HTERT RPE-1 (cell line): Measurements from ENCODE around the gene PSAPL1.

Source experiments
- in situ Hi-C: fragments of 300-500 bp; cut with MboI; formaldehyde crosslinking; loops from 4 replicates; pipeline ENCODE4 v1.14.3; 2020; ENCODE audit warnings: low sequenced_read_pairs

PSAPL1 gene

DNA sequence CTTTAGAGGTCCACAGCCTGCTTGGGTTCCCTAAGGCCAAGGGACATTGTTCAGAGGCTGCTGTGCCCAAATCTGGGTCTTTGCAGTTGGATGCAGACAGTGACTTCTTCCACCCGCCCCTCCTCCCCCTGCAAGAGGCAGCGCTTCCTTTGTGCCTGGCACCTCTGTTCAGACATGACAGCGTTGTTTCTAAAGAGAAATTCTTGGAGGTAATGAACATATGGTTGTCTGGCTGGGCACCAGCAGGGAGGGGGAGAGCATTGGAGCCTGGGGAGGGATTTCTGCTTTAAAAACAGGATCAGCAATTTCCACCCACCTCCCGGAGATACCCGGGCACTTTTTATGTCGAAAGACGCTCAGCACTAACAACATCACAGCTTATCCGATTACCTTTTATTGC lies 51.5 kb downstream of the PSAPL1 start:
- in situ Hi-C loops: no loop called here

DNA sequence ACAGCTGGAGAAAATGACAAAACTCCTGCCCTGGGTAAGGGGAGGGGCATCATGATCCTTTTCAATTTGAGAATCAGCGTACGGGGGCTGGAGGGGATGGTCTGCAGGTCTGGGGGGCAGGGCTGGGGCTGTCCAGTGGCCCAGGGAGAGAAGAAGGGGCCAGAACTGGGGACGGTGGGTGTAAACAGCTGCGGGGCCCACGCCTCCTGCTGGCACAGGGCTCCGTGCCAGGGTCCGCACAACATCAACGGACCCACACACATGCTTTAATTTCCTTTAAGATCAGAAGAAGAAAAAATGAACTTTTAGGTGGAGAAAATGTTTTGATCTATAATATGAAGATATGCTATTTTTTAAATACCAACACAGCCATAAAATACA lies 52.1 kb downstream of the PSAPL1 start:
- in situ Hi-C loops: no loop called here

DNA sequence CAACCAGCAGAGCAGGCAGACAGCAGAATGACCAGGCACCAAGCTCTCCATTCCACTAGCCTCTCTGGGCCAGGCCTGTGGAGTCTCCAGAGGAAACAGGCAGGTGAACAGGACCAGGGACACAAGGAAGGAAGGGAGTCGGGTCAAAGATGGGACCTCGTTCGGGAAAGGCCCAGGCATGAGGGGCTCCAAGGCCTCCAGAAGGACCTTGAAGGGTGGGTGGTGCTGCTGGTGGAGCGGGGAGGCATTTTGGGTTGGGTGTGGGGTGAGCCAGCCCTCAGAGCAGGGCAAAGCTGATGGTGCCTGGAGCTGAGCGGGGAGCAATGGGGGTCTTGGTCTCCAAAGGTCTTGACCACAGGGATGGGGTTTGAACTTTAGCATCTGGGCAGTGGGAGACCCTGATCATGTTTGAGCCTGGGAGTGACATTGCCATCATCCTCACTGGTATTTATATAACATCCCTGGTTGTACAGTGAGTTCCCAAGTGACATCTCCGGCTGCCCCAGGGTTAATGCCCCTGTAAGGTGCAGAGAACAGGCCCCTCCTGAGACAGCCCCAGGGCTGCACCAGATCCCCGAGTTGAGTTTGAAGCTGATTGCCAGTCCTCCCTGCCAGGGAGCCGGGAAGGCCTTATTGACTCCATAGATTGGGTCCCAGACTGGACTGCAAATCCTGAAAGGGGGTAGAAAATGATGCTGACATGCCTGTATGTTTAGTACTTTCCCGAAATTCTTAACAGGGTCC lies 52.7 kb downstream of the PSAPL1 start:
- in situ Hi-C loops: no loop called here

DNA sequence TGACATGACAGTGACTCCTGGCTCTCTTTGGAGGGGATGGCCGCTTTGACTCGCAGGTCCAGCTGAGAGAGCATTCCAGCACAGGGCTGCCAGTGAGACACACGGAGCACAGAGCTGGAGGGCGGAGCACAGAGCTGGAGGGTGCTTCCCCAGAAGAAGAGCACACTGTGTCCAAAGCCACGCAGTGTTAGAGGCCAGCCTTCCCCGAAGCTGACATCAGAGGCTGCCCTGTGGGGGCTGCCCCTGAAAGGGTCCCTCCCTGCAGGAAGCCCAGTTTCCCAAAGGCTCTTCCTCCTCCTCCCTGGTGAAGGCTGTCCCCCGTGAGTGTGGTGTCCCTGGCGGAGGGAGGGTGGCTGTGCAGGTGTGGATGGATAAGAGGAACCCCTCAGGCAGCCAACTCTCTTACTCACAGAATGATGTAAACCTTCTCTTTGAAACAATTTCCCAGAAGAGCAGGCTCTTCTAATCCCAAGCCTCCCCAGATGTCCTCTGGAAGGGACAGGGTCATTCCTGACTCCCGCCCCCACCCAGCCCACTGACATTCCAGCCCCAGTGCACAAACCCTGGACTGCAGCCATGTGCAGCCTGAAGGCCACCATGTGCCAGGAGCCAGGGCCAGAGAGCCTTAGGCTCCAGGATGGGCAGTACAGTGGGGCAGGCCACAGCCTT lies 53.4 kb downstream of the PSAPL1 start:
- in situ Hi-C loops: no loop called here
